ENCODE measurements around the gene TTBK2. TPM values are rescaled to one million over a fixed set of nuclear protein-coding genes. Genes with fewer than 3 reads are reported as not detected.

Gene TTBK2
- total RNA-seq, 4 donors from 2014 or later = 6.0 to 16.2 (median 11.9) TPM

- DNase-seq (ENCODE audit: low spot score in 2 of 2) = no peak
- intact Hi-C loops (cut with DNase I; ENCODE audit: low total_unique reads) = loop anchor here (10.0 kb wide), 2 partner anchors 195 to 225 kb away; partner anchors contain the start of gene CDAN1
- H3K4me3 ChIP-seq (ENCODE audit: low read depth, poor library complexity, severe bottlenecking) = no peak overlapping the region
- TF ChIP-seq POLR2A (IDR thresholded peaks at IDR 0.05) (no peak), CTCF (IDR thresholded peaks at IDR 0.05) (no peak)
- WGBS, 2 donors = 71 to 83% methylated on average over 2 of the region's 2 CpGs
Observed at GRCh38 chr15:42929306-42929848, 8.8 kb upstream of the TTBK2 start.

GRCh38 chr15:42921342-42921731 lies 759 bp upstream of the TTBK2 start:
- TF ChIP-seq POLR2A (IDR thresholded peaks at IDR 0.05) (no peak), CTCF (IDR thresholded peaks at IDR 0.05) (no peak)
- DNase-seq (ENCODE audit: low spot score in 2 of 2) = peak in 1 of 2 donors; percentile 30
- H3K4me3 ChIP-seq (ENCODE audit: low read depth, poor library complexity, severe bottlenecking) = peak overlapping the region; percentile 39
- WGBS, 2 donors = 2 to 5% methylated on average over 19 of the region's 19 CpGs
- intact Hi-C loops (cut with DNase I; ENCODE audit: low total_unique reads) = loop anchor here (10.0 kb wide), 2 partner anchors 187 to 217 kb away; partner anchors contain the start of gene CDAN1

GRCh38 chr15:42919799-42920518 lies 619 bp downstream of the TTBK2 start:
- H3K4me3 ChIP-seq (ENCODE audit: low read depth, poor library complexity, severe bottlenecking) = peak overlapping the region; percentile 60
- WGBS, 2 donors = 0 to 1% methylated on average over 23 to 37 of the region's 40 CpGs
- no peak for TF ChIP-seq CTCF (IDR thresholded peaks at IDR 0.05)
- TF ChIP-seq POLR2A (IDR thresholded peaks at IDR 0.05) = no peak
- peak; percentile 35 to 91 for DNase-seq (ENCODE audit: low spot score in 2 of 2)
- intact Hi-C loops (cut with DNase I; ENCODE audit: low total_unique reads) = loop anchor here (10.0 kb wide), 2 partner anchors 185 to 215 kb away; partner anchors contain the start of gene CDAN1

GRCh38 chr15:42919308-42919707 lies 1.3 kb downstream of the TTBK2 start:
- H3K4me3 ChIP-seq (ENCODE audit: low read depth, poor library complexity, severe bottlenecking) = no peak overlapping the region
- intact Hi-C loops (cut with DNase I; ENCODE audit: low total_unique reads) = no loop called here
- DNase-seq (ENCODE audit: low spot score in 2 of 2) = no peak
- WGBS, 2 donors = 35 to 39% methylated on average over 2 of the region's 2 CpGs
- TF ChIP-seq CTCF (IDR thresholded peaks at IDR 0.05) = no peak
- TF ChIP-seq POLR2A (IDR thresholded peaks at IDR 0.05) = no peak

- no peak for TF ChIP-seq CTCF (IDR thresholded peaks at IDR 0.05)
- TF ChIP-seq POLR2A (IDR thresholded peaks at IDR 0.05) = no peak
- H3K4me3 ChIP-seq (ENCODE audit: low read depth, poor library complexity, severe bottlenecking) = no peak overlapping the region
- WGBS, 2 donors = 92 to 94% methylated on average over 5 of the region's 5 CpGs
- no peak for DNase-seq (ENCODE audit: low spot score in 2 of 2)
- intact Hi-C loops (cut with DNase I; ENCODE audit: low total_unique reads) = no loop called here
Observed at GRCh38 chr15:42918047-42918446, 2.5 kb downstream of the TTBK2 start.
